Esophagus muscularis mucosa (tissue), 3 donors: ENCODE results near the gene PPP6R3.

Source experiments
- POLR2A ChIP-seq: fragments of 450-650 bp; IDR thresholded peaks from one replicate; pipeline ENCODE4 v1.6.1; 2017; ENCODE audit warnings: antibody characterized with exemption, moderate library complexity, mild to moderate bottlenecking, low read depth
- TF ChIP-seq, protein P1 (sequence below), 3 experiments: fragments of 200-600 bp in 2 of 3; fragments of 450-650 bp in 1 of 3; sonication (generic) in 2 of 3; IDR thresholded peaks; one replicate each; pipeline ENCODE4 v1.5.1; 2017 to 2019; ENCODE audit warnings: antibody characterized with exemption in 3 of 3, mild to moderate bottlenecking in 2 of 3, moderate library complexity in 1 of 3

GRCh38 chr11:68598816-68599653, 138.5 kb downstream of the PPP6R3 start:
- TF ChIP-seq, protein P1, sequence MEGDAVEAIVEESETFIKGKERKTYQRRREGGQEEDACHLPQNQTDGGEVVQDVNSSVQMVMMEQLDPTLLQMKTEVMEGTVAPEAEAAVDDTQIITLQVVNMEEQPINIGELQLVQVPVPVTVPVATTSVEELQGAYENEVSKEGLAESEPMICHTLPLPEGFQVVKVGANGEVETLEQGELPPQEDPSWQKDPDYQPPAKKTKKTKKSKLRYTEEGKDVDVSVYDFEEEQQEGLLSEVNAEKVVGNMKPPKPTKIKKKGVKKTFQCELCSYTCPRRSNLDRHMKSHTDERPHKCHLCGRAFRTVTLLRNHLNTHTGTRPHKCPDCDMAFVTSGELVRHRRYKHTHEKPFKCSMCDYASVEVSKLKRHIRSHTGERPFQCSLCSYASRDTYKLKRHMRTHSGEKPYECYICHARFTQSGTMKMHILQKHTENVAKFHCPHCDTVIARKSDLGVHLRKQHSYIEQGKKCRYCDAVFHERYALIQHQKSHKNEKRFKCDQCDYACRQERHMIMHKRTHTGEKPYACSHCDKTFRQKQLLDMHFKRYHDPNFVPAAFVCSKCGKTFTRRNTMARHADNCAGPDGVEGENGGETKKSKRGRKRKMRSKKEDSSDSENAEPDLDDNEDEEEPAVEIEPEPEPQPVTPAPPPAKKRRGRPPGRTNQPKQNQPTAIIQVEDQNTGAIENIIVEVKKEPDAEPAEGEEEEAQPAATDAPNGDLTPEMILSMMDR (IDR thresholded peaks at IDR 0.05) = no peak
- TF ChIP-seq POLR2A = no peak
